Spinal cord (tissue), 10 donors: ENCODE measurements around the gene RCN1. TPM values are rescaled to one million over a fixed set of nuclear protein-coding genes. Genes with fewer than 3 reads are reported as not detected.

Experiments
- DNase-seq, 6 donors: peaks; one replicate each; pipeline versions ENCODE4 v3.0.0 to v3.0.0-alpha.2; 2013 to 2015; ENCODE audit warnings: low spot score in 6 of 6, low read depth in 4 of 6
- H3K27ac ChIP-seq: one replicate; pipeline ENCODE4 v1.5.1; 2013; ENCODE audit warnings: low read depth, low read length, control low read depth
- H3K27me3 ChIP-seq: one replicate; pipeline ENCODE4 v1.6.1; 2013; ENCODE audit warnings: low read length; ENCODE audit not compliant: control insufficient read depth, insufficient read depth
- H3K36me3 ChIP-seq: one replicate; pipeline ENCODE4 v1.6.1; 2013; ENCODE audit warnings: low read length; ENCODE audit not compliant: control insufficient read depth, insufficient read depth
- H3K4me1 ChIP-seq: one replicate; pipeline ENCODE4 v1.6.1; 2013; ENCODE audit warnings: low read length; ENCODE audit not compliant: control insufficient read depth, insufficient read depth
- H3K4me3 ChIP-seq: one replicate; pipeline ENCODE4 v1.5.1; 2013; ENCODE audit warnings: low read depth, low read length, control low read depth
- H3K9me3 ChIP-seq: one replicate; pipeline ENCODE4 v1.6.1; 2013; ENCODE audit warnings: low read length; ENCODE audit not compliant: control insufficient read depth, insufficient read depth
- WGBS: methylation state at CpG from one replicate; pipeline ENCODE4 v1.1.5; 2013; ENCODE audit warnings: missing lambda C conversion rate; ENCODE audit not compliant: insufficient coverage; 5-methylcytosine and 5-hydroxymethylcytosine counted together
- polyA plus RNA-seq, 2 donors: library from polyadenylated mRNA; unstranded; fragments of 120-200 nt; gene quantifications; one replicate each; pipeline ENCODE4 v1.2.1, GENCODE V29; 2013; ENCODE audit not compliant: insufficient read length in 2 of 2
- total RNA-seq, 2 donors: library from RNA; depleted of rRNA in 1 of 2; stranded (reverse); fragments of 120-200 nt in 1 of 2; fragments of >200 nt in 1 of 2; gene quantifications; one replicate each; pipeline versions ENCODE4 v1.2.3 to v1.2.4, GENCODE V29; 2013 to 2014
- donor health status: healthy.

The RCN1 gene
- total and polyA plus RNA-seq, 4 donors, result 90.9 to 137 (median 114) TPM

GRCh38 chr11:32139896-32140520, 49.1 kb downstream of the RCN1 start:
- H3K27ac ChIP-seq, result no peak overlapping the region
- no peaks in the 10 kb centered on the region for H3K27me3 ChIP-seq
- no peaks in the 10 kb centered on the region for H3K4me1 ChIP-seq
- no peaks in the 10 kb centered on the region for H3K9me3 ChIP-seq
- H3K4me3 ChIP-seq, result no peak overlapping the region
- DNase-seq, result no peak
- H3K36me3 ChIP-seq, result no peaks in the 10 kb centered on the region
- 73% methylated on average over 4 of the region's 4 CpGs for WGBS

GRCh38 chr11:32141745-32142546, 51.1 kb downstream of the RCN1 start:
- H3K27ac ChIP-seq, result no peak overlapping the region
- H3K9me3 ChIP-seq, result no peaks in the 10 kb centered on the region
- no peak overlapping the region for H3K4me3 ChIP-seq
- 94% methylated on average over 2 of the region's 6 CpGs for WGBS
- no peaks in the 10 kb centered on the region for H3K4me1 ChIP-seq
- no peaks in the 10 kb centered on the region for H3K36me3 ChIP-seq
- DNase-seq, result peak in 1 of 6 donors; percentile 13
- H3K27me3 ChIP-seq, result no peaks in the 10 kb centered on the region

GRCh38 chr11:32143378-32143777, 52.5 kb downstream of the RCN1 start:
- no peaks in the 10 kb centered on the region for H3K27me3 ChIP-seq
- H3K27ac ChIP-seq, result no peak overlapping the region
- no peaks in the 10 kb centered on the region for H3K9me3 ChIP-seq
- no peaks in the 10 kb centered on the region for H3K36me3 ChIP-seq
- no peak overlapping the region for H3K4me3 ChIP-seq
- H3K4me1 ChIP-seq, result no peaks in the 10 kb centered on the region
- no peak for DNase-seq
- 92% methylated on average over 6 of the region's 8 CpGs for whole genome bisulfite sequencing

GRCh38 chr11:32145282-32145681, 54.4 kb downstream of the RCN1 start:
- no peaks in the 10 kb centered on the region for H3K36me3 ChIP-seq
- no peaks in the 10 kb centered on the region for H3K27me3 ChIP-seq
- DNase-seq, result no peak
- H3K4me1 ChIP-seq, result no peaks in the 10 kb centered on the region
- H3K9me3 ChIP-seq, result no peaks in the 10 kb centered on the region
- H3K4me3 ChIP-seq, result no peak overlapping the region
- no peak overlapping the region for H3K27ac ChIP-seq
- no CpG with 5 or more reads among the region's 3 CpGs for WGBS

GRCh38 chr11:32148895-32149294, 58.0 kb downstream of the RCN1 start:
- Histone ChIP-seq H3K36me3 (no peaks in the 10 kb centered on the region), H3K27ac (no peak overlapping the region), H3K27me3 (no peaks in the 10 kb centered on the region), H3K9me3 (no peaks in the 10 kb centered on the region), H3K4me3 (no peak overlapping the region), H3K4me1 (no peaks in the 10 kb centered on the region)
- WGBS, result 96% methylated on average over 2 of the region's 4 CpGs
- peak in 1 of 6 donors; percentile 16 for DNase-seq

- no peak overlapping the region for H3K27ac ChIP-seq
- no peak for DNase-seq
- H3K4me1 ChIP-seq, result no peaks in the 10 kb centered on the region
- H3K4me3 ChIP-seq, result no peak overlapping the region
- H3K36me3 ChIP-seq, result no peaks in the 10 kb centered on the region
- WGBS, result 96% methylated on average over 6 of the region's 7 CpGs
- no peaks in the 10 kb centered on the region for H3K27me3 ChIP-seq
- no peaks in the 10 kb centered on the region for H3K9me3 ChIP-seq
Measured at GRCh38 chr11:32149748-32150147, 58.9 kb downstream of the RCN1 start.

- Histone ChIP-seq H3K27me3 (no peaks in the 10 kb centered on the region), H3K27ac (no peak overlapping the region), H3K36me3 (no peaks in the 10 kb centered on the region), H3K4me3 (no peak overlapping the region), H3K9me3 (no peaks in the 10 kb centered on the region), H3K4me1 (no peaks in the 10 kb centered on the region)
- DNase-seq, result no peak
Measured at GRCh38 chr11:32151027-32151426, 60.2 kb downstream of the RCN1 start.

GRCh38 chr11:32152216-32152615, 61.3 kb downstream of the RCN1 start:
- Histone ChIP-seq H3K27ac (no peak overlapping the region), H3K27me3 (no peaks in the 10 kb centered on the region), H3K4me3 (no peak overlapping the region), H3K4me1 (no peaks in the 10 kb centered on the region), H3K36me3 (no peaks in the 10 kb centered on the region), H3K9me3 (peaks cover under 1% of the 10 kb centered on the region)
- 69% methylated on average over 3 of the region's 9 CpGs for WGBS
- DNase-seq, result peak in 1 of 6 donors; percentile 66

GRCh38 chr11:32152821-32153220, 61.9 kb downstream of the RCN1 start:
- Histone ChIP-seq H3K4me3 (no peak overlapping the region), H3K36me3 (no peaks in the 10 kb centered on the region), H3K4me1 (no peaks in the 10 kb centered on the region), H3K27me3 (no peaks in the 10 kb centered on the region), H3K27ac (no peak overlapping the region), H3K9me3 (peaks cover 2% of the 10 kb centered on the region)
- WGBS, result no CpG with 5 or more reads among the region's 3 CpGs
- no peak for DNase-seq

- Histone ChIP-seq H3K36me3 (no peaks in the 10 kb centered on the region), H3K27me3 (no peaks in the 10 kb centered on the region), H3K4me3 (no peak overlapping the region), H3K9me3 (peaks cover 2% of the 10 kb centered on the region), H3K4me1 (no peaks in the 10 kb centered on the region), H3K27ac (no peak overlapping the region)
- no peak for DNase-seq
- WGBS, result no CpG with 5 or more reads among the region's 1 CpG
Measured at GRCh38 chr11:32153747-32154146, 62.9 kb downstream of the RCN1 start.
